Measurements from ENCODE around the gene FOXE3. TPM values are rescaled to one million over a fixed set of nuclear protein-coding genes. Genes with fewer than 3 reads are reported as not detected.

FOXE3 gene
- total and polyA plus RNA-seq, 2 donors (not counting 3 experiments of a cell fraction or from before 2014, with no cell fraction given), result not detected

- no peak overlapping the region for H2AFZ ChIP-seq (ENCODE audit: low read depth, low read length)
- no peak overlapping the region for H3K27ac ChIP-seq (ENCODE audit: insufficient read depth, low read depth, low read length)
- no TSS peak for BruUV-seq (replicated peaks)
- no peaks in the 10 kb centered on the region for H3K79me2 ChIP-seq (ENCODE audit: control insufficient read depth, insufficient read depth, low read length)
- H4K20me1 ChIP-seq (replicated peaks; ENCODE audit: control insufficient read depth, extremely low read depth, insufficient read depth, low read length), result no peaks in the 10 kb centered on the region
- CTCF ChIA-PET, result interaction anchor here (0.9 to 3.7 kb wide), 11 partner anchors 8 to 302 kb away, joined by 3 to 46 read pairs (median 4); no protein-coding TSS in a partner anchor
- H3K9me3 ChIP-seq (replicated peaks; ENCODE audit: control insufficient read depth, insufficient read depth, low read length), result no peaks in the 10 kb centered on the region
- intact Hi-C loops (cut with micrococcal nuclease) (loop anchor here (1.0 to 5.0 kb wide), 3 partner anchors 35 to 245 kb away; partner anchors contain the start of gene STIL), dilution Hi-C loops (cut with MboI; ENCODE audit: extremely low pct_ligation_motif_present, low sequenced_read_pairs) (no loop called here)
- H3K4me1 ChIP-seq (ENCODE audit: control insufficient read depth, extremely low read depth, insufficient read depth, low read length), result no peaks in the 10 kb centered on the region
- FAIRE-seq (no peak), DNase-seq (ENCODE audit: low read depth, low spot score) (no peak)
- H3K9me1 ChIP-seq (replicated peaks; ENCODE audit: control insufficient read depth, extremely low read depth, insufficient read depth, low read length), result no peaks in the 10 kb centered on the region
- H3K4me3 ChIP-seq (replicated peaks in 1 of 3; ENCODE audit: insufficient read depth in 1 of 3, low read depth in 1 of 3, low read length in 3 of 3), result no peak overlapping the region
- H3K4me2 ChIP-seq (ENCODE audit: insufficient read depth, low read length), result no peak overlapping the region
- peaks cover 12 to 14% of the 10 kb centered on the region in 2 experiments for H3K27me3 ChIP-seq (ENCODE audit: control insufficient read depth in 2 of 2, insufficient read depth in 2 of 2, low read length in 2 of 2)
- POLR2A ChIA-PET, result no interaction called here
- H3K36me3 ChIP-seq (ENCODE audit: control insufficient read depth in 2 of 2, extremely low read depth in 1 of 2, insufficient read depth in 2 of 2, low read length in 2 of 2), result no peaks in the 10 kb centered on the region
- TF ChIP-seq EZH2 (IDR thresholded peaks at IDR 0.05; ENCODE audit: borderline replicate concordance, low read depth, low read length, severe bottlenecking), result no peak
- no peak for TF ChIP-seq JUN (IDR thresholded peaks at IDR 0.05; ENCODE audit: borderline replicate concordance, insufficient read depth, insufficient read length, low read depth)
- H3K9ac ChIP-seq (replicated peaks; ENCODE audit: extremely low read depth, insufficient read depth, low read length), result no peak overlapping the region
These were observed 7.8 kb downstream of the FOXE3 start for GRCh38 chr1:47423872-47424271.

GRCh38 chr1:47424336-47424982 lies 8.4 kb downstream of the FOXE3 start:
- H3K27me3 ChIP-seq (ENCODE audit: control insufficient read depth in 2 of 2, insufficient read depth in 2 of 2, low read length in 2 of 2), result peaks cover 7 to 13% of the 10 kb centered on the region in 2 experiments
- peak; percentile 73 for FAIRE-seq
- CTCF ChIA-PET, result interaction anchor here (1.0 to 3.7 kb wide), 6 partner anchors 10 to 302 kb away, joined by 3 to 46 read pairs (median 6); partner anchors contain the start of gene FOXD2
- H3K9ac ChIP-seq (replicated peaks; ENCODE audit: extremely low read depth, insufficient read depth, low read length), result no peak overlapping the region
- DNase-seq (ENCODE audit: low read depth, low spot score), result peak; percentile 29
- no TSS peak for BruUV-seq (replicated peaks)
- POLR2A ChIA-PET, result no interaction called here
- no peaks in the 10 kb centered on the region for H3K9me1 ChIP-seq (replicated peaks; ENCODE audit: control insufficient read depth, extremely low read depth, insufficient read depth, low read length)
- no peaks in the 10 kb centered on the region for H3K4me1 ChIP-seq (ENCODE audit: control insufficient read depth, extremely low read depth, insufficient read depth, low read length)
- no peaks in the 10 kb centered on the region for H3K79me2 ChIP-seq (ENCODE audit: control insufficient read depth, insufficient read depth, low read length)
- H4K20me1 ChIP-seq (replicated peaks; ENCODE audit: control insufficient read depth, extremely low read depth, insufficient read depth, low read length), result no peaks in the 10 kb centered on the region
- dilution Hi-C loops (cut with MboI; ENCODE audit: extremely low pct_ligation_motif_present, low sequenced_read_pairs) (no loop called here), intact Hi-C loops (cut with micrococcal nuclease) (loop anchor here (1.0 to 5.0 kb wide), 3 partner anchors 36 to 245 kb away; partner anchors contain the start of gene STIL)
- no peak overlapping the region for H3K27ac ChIP-seq (ENCODE audit: insufficient read depth, low read depth, low read length)
- no peak overlapping the region for H3K4me2 ChIP-seq (ENCODE audit: insufficient read depth, low read length)
- H3K9me3 ChIP-seq (replicated peaks; ENCODE audit: control insufficient read depth, insufficient read depth, low read length), result no peaks in the 10 kb centered on the region
- peak; percentile 72 to 83 for TF ChIP-seq CTCF (IDR thresholded peaks at IDR 0.05; ENCODE audit: extremely low read depth in 1 of 2, insufficient read depth in 1 of 2, low read depth in 1 of 2, low read length in 2 of 2)
- TF ChIP-seq POLR2A (IDR thresholded peaks at IDR 0.05; ENCODE audit: low read depth, low read length), result no peak
- no peaks in the 10 kb centered on the region for H3K36me3 ChIP-seq (ENCODE audit: control insufficient read depth in 2 of 2, extremely low read depth in 1 of 2, insufficient read depth in 2 of 2, low read length in 2 of 2)
- H3K4me3 ChIP-seq (replicated peaks in 1 of 3; ENCODE audit: insufficient read depth in 1 of 3, low read depth in 1 of 3, low read length in 3 of 3), result no peak overlapping the region
- no peak overlapping the region for H2AFZ ChIP-seq (ENCODE audit: low read depth, low read length)

Measured in endothelial cell of umbilical vein (primary cell).